Measurements from ENCODE around the gene DIS3L2.

DNA sequence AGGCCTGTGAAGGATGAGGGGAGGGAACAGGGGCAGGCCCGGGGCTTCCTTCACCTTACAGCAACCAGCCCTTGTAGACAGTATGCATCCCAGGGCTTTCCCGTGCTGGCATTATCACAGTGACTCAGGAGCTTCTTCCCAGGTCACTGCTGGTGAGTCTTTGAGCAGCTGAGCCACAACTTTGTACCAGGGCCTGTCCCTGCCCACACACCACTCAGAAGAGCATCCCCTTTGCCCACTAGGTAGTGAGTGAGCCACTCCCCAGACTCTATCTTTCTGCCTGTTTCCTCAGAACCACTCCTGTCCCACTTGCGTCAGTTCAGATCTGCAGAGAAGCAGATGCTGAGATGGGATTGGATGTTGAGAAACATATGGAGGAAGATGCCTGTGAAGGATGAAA, 347.5 kb downstream of the DIS3L2 start:
- TF ChIP-seq ZNF8 (CRISPR knock-in tag; IDR thresholded peaks at IDR 0.05) (no peak), ZFP3 (CRISPR knock-in tag; IDR thresholded peaks at IDR 0.05) (no peak), RARB (CRISPR knock-in tag; IDR thresholded peaks at IDR 0.05) (no peak)

Data from SK-N-SH treated with all-trans-retinoic acid at 6 μM for 48 hours (cell line).